Left renal pelvis (tissue), 4 donors: ENCODE measurements around the gene MRPL32. TPM values are rescaled to one million over a fixed set of nuclear protein-coding genes. Genes with fewer than 3 reads are reported as not detected.
"Not testable (repeated sequence)": the region's sequence is repeated elsewhere in the genome, so short reads cannot be mapped to it uniquely, and the experiment has no call there.

ENCODE experiments used
- DNase-seq, 4 donors: peaks; one replicate each; pipeline ENCODE4 v3.0.0-alpha.2; 2013; ENCODE audit warnings: low read depth in 4 of 4, low spot score in 3 of 4
- polyA plus RNA-seq, 4 donors: library from polyadenylated mRNA; unstranded; fragments of 120-200 nt; gene quantifications; one replicate each; pipeline ENCODE4 v1.2.1, GENCODE V29; 2013; ENCODE audit not compliant: insufficient read length in 4 of 4

MRPL32 gene
- polyA plus RNA-seq: 100 to 1,000 TPM in 1 of 4 donors, 10 to 100 TPM in 3; 63.0 to 125 (median 91.0) TPM

DNA sequence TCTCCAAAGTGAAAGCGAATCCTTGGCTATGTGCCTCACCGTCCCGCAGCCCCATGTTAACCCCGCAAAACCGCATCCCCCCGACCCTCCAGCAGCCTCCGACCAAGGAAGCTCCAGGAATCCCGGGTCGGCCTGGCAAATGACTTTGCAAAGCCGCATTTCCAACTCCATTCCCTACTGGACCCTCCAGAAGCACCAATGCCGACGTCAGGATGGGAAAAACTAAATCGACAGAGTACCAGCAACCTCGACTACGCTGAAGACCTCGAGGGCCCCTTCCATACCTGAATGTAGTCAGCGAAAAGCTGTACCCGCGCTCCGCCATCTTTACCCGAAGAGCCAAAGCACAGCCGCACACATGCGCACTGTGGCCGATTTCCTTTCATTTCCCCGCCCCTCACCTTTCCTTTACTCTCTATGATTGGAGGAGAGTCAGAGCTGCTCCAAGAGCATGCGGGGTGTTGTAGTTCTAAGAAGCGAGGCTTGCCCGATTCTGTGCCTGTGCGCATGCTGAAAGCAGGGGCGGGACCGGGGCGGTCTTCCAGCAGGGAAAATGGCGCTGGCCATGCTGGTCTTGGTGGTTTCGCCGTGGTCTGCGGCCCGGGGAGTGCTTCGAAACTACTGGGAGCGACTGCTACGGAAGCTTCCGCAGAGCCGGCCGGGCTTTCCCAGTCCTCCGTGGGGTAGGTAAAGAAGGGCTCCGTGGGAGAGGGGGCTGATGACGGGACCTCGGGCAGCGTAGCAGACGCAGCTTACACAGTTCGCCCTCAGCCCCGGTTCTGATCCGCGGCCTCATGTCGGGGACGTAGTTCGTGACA lies at the start of gene MRPL32, which contains the start of gene PSMA2:
TSS of gene MRPL32 (plus strand) at position 543 of the 818 bp plus-strand sequence. CDS start at position 554, 11 bp downstream.
TSS of gene PSMA2 (minus strand) at position 341 of the 818 bp plus-strand sequence. CDS start at position 325, 16 bp downstream.
- peak; percentile 91 to 97 (median 93) for DNase-seq

DNA sequence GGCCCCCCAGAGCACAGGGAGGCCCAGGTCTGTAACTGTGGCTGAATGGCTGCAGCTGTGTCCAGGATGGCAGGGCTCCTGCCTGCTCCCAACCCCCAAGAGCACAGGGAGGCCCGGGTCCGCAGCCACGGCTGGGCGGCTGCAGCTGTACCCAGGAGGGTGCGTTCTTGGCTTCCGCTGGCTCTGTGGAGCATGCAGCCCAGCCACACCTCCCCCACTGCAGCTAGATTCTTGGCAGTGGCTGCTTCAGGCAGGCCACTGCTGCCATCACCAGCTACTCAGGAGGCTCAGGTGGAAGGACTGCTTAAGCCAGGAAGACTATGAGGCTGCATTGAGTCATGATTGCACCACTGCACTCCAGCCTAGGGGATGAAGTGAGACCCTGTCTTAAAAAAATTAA lies 48.2 kb upstream of the MRPL32 start:
- DNase-seq: peak in 3 of 4 donors; percentile 45 to 71 (median 50)

DNA sequence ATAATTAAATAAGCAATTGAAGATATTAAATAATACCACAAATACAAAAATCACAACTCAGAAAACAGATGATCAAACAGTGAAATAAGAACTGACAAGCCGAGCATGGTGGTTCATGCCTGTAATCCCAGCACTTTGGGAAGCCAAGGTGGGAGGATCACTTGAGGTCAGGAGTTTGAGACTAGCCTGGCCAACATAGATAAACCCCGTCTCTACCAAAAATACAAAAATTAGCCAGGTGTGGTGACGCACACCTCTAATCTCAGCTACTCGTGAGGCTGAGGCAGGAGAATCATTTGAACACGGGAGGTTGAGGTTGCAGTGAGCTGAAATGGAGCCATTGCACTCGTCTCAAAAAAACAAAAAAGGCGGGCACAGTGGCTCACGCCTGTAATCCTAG lies 47.0 kb upstream of the MRPL32 start:
- not testable (repeated sequence) for DNase-seq

DNA sequence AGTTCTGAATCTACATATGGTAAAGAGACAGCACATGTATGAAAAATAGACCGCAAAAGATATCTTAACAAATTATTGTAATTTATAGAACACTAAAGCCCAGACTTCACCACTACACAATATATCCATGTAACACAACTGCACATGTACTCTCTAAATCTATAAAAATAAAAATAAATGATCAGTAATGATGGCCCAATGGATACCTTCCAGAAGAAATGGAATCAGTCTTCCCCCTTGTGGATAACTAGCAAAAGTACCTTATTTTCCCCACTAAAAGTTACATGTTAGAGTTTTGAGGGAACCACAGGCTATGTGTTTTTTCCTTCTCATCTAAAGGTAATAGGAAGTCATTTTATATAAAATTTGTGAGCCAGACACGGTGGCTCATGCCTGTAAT lies 46.0 kb upstream of the MRPL32 start:
- no peak for DNase-seq

DNA sequence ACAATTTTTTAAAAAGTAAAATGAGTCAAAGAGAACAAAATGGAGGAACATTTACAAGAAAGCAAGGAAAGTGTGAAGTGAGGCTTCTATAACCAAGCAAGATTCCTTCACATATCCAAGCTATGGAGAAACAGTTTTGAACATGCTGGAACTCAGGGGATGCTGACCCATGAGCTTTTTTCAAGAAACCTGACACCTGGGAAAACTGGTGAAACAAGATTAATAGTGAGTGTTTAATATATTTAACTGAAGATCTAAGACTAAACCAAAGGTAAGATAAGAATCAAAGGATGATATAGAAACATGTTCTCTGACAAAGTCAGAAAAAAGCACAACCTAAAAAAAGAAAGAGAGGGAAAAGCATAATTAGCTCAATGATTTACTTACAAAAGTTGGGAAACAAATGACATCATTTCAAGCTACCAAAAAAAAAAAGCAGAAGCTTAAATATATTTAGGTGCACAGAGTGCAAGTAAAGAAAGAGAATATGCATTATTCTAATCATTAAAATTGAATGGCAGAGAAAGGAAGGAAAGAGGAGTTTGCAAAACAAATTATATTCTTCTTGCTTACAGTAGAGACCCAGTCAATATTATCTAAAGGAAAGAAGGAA lies 45.2 kb upstream of the MRPL32 start:
- DNase-seq: no peak

DNA sequence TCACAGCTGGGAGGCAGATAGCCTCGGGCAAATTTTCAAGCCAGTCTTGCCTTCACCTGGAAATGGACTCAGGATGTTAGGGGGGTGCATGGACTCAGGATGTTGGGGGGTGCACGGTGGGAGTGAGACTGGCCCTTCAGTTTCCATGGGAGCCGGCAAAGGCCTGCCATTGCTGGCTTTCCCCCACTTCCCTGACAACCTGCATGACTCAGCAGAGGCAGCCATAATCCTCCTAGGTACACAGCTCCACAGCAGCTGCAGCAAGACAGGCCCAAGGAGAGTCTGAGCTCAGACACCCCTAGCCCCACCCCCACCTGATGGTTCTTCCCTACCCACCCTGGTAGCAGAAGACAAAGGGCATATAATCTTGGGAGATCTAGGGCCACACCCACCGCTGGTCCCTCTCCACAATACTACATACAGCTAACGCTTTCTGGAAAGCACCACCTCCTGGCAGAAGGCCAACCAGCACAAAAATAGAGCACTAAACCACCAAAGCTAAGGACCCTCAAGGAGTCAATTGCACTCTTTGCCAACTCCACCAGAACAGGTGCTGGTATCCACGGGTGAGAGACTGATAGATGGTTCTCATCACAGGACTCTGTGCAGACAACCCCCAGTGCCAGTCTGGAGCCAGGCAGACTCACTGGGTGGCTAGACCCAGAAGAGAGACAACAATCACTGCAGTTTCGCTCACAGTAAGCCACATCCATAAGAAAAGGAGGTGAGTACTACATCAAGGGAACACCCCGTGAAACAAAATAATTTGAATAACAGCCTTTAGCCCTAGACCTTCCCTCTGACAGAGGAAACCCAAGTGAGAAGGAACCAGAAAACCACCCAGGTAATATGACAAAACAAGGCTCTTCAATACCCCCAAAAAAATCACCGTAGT lies 38.6 kb upstream of the MRPL32 start:
- DNase-seq: no peak

DNA sequence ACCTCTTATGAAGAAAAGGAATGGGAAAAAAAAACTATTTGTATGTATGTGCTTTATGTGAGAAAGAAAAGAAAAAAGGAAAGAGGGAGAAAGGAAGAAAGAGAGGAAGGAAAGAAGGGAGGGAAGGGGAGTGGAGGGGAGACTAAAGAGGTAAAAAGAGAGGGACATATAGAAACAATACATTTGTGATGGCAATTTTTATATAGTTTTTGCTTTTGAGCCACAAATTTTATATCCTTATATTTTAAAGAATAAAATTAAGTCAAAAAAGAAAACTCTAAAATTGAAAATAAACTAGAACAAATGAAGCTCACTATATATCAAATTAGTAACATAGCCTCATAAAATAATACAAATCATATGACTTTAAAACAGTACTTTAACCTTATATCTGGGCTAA lies 31.3 kb upstream of the MRPL32 start:
- DNase-seq: no peak

DNA sequence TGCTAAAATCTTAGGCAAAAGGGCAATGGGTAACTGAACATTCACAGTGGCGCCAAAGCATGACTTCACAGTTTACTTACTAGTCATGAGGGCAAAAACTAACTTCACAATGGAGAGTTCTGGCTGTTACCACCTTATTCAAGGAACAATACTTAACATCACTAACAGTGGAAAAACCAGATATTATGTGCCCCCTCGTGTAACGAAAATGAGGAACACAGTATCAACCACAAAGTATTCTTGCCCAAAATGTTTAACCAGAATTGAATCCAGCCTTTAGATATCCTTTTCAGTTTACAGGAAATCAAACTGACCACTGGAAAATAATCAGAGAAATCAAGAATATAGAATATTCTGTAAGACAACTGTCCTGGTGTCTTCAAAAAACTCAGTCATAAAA lies 29.8 kb upstream of the MRPL32 start:
- no peak for DNase-seq

DNA sequence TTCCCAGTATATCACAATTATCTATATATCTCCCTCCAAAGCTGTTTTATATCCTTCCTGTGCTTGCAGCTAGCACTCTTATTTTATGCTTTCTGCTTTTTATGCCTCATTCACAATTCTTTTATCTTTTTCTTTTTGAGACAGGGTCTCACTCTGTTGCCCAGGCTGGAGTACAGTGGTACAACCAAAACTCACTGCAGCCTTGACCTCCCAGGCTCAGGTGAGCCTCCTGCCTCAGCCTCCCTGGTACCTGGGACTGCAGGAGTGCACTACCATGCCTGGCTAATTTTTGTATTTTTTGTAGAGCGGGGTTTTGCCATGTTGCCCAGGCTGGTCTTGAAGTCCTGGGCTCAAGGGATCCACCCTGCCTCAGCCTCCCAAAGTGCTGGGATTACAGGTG lies 26.0 kb upstream of the MRPL32 start:
- DNase-seq: no peak

DNA sequence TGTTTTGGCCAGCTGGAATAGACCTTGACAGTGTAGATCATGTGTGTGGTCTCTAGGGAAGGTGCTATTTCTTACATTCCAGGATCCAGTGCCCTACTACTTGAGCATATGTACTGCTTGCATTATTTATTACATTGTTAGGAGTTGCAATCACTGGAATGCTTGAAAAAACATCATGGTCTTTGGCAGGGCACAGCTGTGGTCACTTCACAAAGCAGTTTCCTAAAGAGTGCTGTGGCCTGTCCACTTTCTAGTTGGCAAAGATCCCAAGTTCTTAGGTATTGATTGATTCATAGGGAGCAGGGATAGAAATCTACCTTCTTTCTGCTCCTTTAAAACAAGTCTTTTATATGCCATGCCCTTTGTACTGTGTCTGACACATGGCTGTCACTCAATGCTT lies 24.9 kb upstream of the MRPL32 start:
- DNase-seq: no peak

DNA sequence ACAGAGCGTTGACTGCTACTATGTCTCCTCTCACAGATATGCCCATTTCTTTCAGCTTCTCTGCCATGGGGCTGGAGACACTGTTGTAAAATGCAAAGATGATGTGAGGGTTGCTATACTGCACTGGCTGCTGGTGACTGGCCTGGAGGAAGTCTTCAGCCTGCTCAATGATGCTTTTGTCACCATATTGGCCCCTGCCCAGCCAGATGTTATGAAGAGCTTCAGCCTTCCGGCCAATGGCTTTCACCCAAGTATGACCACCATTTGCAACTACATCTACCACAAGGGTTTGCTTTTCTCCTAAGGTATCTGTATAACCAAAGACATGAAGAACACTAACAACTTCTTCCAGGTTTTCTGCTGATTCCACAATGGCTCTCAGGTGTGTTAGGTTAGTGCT lies 21.9 kb upstream of the MRPL32 start:
- DNase-seq: no peak

DNA sequence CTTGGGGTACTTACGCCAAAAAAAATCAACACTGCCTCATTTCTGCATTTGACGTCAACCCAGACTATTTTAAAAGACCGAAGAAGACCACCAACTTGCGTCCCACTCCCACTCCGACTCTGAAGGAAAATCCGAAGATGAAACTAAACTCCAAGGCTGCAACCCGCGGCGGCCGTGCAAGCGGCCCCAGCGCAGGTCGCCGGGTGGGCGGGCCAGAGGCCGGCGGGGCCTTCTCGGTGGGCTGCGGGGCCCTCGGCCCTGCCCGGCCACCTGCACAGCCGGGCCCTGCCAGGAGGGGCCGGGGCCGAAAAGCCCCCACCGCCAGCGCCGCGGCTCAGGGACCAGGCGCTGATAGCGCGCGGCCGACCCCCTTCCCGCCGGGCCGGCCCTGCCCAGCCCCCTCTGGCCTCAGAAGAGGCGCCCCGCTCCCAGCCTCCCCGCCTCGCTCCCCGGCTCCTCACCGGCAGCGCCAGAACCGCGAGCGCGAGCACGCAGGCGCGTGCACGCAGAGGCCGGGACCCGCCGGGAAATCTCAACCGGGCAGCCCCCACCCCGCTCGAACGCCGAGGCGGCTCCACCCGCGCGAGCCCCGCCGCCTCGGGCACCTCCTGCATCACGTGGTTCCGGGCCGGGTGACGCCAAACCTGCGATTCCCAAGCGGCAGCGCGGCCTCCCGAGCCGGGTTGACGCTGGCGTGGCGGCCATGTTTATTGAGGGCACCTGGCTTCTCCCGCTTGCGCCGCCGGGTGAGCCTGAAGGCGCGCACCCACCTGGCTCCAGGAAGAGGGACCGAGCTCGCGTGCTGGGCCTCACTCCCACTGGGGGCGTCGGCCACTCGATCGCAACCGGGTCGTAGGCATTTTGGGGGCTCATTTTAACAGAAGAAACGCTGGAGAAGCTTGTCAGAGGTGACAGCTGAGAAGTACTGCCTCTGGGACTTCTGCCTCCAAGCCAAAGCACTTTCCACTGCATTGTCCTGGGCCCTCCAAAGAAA lies 20.4 kb upstream of the MRPL32 start, which contains the start of gene C7orf25:
TSS of gene C7orf25 (minus strand) at position 617 of the 994 bp plus-strand sequence. CDS start 1,170 bp downstream, outside the sequence.
- peak; percentile 88 to 92 (median 90) for DNase-seq

DNA sequence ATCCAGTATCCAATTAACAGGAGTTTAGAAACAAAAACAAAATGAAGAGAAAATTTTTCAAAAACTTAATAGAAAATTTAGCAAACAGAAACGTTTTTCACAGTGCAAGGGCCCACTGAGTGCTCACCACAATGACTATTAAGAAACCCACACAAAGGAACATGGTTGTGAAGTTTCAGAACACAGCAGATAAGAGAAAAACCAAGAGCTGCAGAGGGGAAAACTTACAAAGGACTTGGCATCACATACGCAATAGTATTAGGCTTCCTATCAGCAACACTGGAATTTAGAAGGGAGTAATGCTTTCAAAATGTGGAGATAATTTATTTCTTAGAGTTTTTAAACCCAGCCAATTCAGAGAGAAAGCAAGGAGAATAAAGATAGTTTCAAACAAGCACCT lies 18.6 kb upstream of the MRPL32 start:
- no peak for DNase-seq

DNA sequence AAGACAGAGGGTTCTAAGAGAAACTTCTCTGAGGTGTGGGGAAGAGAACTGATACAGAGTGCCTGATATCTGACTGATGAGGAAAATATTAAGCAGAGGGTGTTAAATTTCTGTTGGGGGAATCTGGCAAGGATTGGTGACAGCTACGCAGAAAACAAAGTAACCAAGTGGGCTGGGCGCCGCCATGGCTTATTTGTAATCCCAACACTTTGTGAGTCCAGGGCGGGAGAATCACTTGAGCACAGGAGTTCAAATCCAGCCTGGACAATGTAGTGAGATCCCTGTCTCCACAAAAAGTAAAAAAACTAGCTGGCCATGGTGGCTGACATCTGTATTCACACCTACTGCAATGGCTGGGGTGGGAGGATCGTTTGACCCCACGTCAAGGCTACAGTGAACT lies 18.2 kb upstream of the MRPL32 start:
- no peak for DNase-seq

DNA sequence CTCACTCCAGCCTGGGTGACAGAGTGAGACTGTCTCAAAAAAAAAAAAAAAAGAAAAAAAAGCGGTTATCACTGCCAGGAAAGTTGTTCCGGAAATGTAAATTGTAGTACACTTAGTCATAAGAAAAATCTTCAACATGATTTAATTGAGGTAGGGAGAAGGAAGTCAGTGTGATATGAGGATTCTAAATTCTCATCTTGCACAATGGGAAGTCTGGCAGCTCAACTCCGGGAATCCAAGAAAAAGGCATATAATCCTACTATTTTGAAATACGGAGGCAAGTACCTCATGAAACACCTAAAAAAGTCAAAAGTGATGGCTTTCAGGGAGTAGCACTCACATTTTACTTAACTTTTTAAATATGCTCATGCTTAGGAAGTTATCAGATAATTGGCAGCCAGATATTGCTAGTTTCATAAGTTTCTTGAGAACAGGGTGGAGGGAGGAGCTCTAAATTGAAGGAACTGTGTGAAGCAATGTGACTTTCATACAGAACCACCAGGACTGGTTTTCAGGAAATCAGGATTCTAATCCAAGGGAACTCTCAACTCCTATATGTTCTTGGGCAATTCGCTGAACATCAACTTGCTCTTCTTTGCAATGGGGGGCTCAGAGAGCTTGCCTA lies 17.6 kb upstream of the MRPL32 start:
- no peak for DNase-seq

DNA sequence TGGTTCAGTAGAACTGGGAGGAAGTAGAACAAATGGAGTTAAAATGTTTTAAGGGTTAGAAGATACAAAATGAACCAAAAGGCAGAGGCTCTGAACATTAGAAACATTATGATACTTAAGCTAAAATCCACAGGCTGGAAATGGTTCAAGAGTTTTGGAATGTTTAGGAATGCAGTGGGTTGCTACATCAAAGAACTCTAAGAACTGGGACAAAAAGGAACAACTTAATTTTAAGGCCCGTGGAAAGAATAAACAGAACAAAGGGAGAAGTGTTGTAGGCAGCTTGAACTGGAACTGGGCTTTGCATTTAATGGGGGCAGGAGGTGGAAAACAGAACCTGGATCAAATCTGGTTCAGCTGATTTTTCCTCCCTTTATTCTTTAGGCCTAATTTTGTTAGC lies 16.8 kb upstream of the MRPL32 start:
- DNase-seq: no peak

DNA sequence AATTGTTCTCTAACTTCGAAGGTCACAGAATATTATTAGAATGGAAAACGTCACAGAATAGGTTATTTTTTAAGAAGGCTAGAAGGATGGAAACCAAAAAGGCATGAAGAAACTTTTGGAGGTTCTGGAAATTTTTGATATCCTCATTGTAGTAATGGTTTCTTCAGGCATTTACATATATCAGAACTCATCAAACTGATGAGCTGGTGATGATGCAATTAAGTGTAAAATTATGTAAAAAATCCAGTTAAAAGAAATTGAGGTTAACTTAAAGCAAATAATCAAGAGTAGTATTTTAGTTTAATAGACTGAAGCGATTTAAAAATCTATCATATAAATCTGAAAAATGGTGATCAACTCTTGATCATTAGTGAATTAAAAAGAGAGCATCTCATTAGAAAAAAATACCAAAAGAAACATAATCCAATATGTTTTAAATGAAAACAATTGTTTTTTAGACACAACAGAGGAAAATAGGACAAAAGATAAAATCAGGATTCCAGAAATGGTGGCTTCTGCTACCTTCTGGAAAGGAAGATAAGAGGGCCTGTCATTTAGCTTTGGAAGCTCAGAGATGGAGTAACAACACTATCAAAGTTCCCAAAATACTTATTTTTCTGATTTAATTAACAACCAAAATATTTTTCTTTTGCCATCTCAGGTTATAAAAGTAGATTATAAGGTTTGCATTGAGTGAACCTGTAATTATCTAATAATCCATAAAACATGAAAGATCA lies 10.0 kb upstream of the MRPL32 start:
- no peak for DNase-seq

DNA sequence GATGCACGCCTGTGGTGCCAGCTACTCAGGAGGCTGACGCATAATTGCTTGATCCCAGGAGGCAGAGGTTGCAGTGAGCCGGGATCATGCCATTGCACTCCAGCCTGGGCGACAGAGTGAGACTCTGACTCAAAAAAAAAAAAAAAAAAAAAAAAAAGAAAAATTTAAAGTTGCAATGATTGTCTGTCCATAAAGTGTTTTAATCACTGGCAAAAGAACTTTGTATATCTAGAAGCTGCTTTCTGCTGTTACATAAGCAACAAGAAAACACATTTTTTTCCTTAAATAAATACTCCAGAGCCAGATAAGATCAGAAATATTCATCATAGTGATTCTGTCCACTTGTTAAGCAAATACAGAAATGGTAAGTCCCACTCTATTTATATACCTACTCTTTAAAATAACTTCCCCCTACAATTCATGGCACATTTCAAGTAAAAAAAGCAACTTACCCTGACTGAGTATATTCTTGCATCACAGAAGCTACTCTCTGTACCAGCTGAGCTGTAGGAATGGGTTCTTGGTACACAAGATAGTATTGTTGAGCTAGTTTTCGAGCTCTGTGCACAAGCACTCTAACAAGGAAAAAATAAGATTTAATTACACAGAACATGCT lies 7.8 kb upstream of the MRPL32 start:
- DNase-seq: no peak
